Progenitor cell of endocrine pancreas (in vitro differentiated cells): ENCODE results near the gene SHC2. TPM values are rescaled to one million over a fixed set of nuclear protein-coding genes. Genes with fewer than 3 reads are reported as not detected.

Experiments used
- DNase-seq: peaks from one replicate; pipeline ENCODE4 v3.0.0; 2021; ENCODE audit warnings: low spot score; ENCODE audit not compliant: unreplicated experiment
- H3K27ac Mint-ChIP-seq: 2 replicates; pipeline ENCODE4 v1.8.0; 2021; ENCODE audit warnings: mild to moderate bottlenecking, moderate library complexity, mixed read lengths
- H3K27me3 Mint-ChIP-seq: 2 replicates; pipeline ENCODE4 v1.8.0; 2021; ENCODE audit warnings: mixed read lengths
- H3K36me3 Mint-ChIP-seq: 2 replicates; pipeline ENCODE4 v1.8.0; 2022; ENCODE audit warnings: mixed read lengths; ENCODE audit not compliant: insufficient read depth
- H3K4me1 Mint-ChIP-seq: 2 replicates; pipeline ENCODE4 v1.8.0; 2021; ENCODE audit warnings: low read depth, mixed read lengths
- H3K4me3 Mint-ChIP-seq: 2 replicates; pipeline ENCODE4 v1.8.0; 2021; ENCODE audit warnings: low read depth, mild to moderate bottlenecking, moderate library complexity, mixed read lengths
- H3K9me3 Mint-ChIP-seq: 2 replicates; pipeline ENCODE4 v1.8.0; 2021; ENCODE audit warnings: low read depth, mixed read lengths
- CTCF ChIP-seq: fragments of 200-600 bp; sonication (generic); IDR thresholded peaks from one replicate; pipeline ENCODE4 v1.5.0; 2021; ENCODE audit warnings: antibody characterized with exemption, mild to moderate bottlenecking; ENCODE audit not compliant: unreplicated experiment
- total RNA-seq: library from RNA; stranded (reverse); gene quantifications from 2 replicates; pipeline ENCODE4 v1.2.1, GENCODE V29; 2021

SHC2 gene
- total RNA-seq, 1 donor from 2014 or later: 159 TPM

GRCh38 chr19:439167-439900 is 21.5 kb downstream of the SHC2 start:
- Mint-ChIP-seq H3K9me3 (no peaks in the 10 kb centered on the region), H3K36me3 (peaks cover 6% of the 10 kb centered on the region), H3K27me3 (no peaks in the 10 kb centered on the region), H3K4me3 (no peak overlapping the region), H3K4me1 (no peaks in the 10 kb centered on the region), H3K27ac (no peak overlapping the region)
- no peak for TF ChIP-seq CTCF
- DNase-seq: no peak

- DNase-seq: no peak
- no peaks in the 10 kb centered on the region for H3K9me3 Mint-ChIP-seq
These were observed 22.3 kb downstream of the SHC2 start for GRCh38 chr19:438416-438958.

GRCh38 chr19:437041-437440 is 23.8 kb downstream of the SHC2 start:
- no peaks in the 10 kb centered on the region for H3K4me1 Mint-ChIP-seq
- H3K27ac Mint-ChIP-seq: peak overlapping the region; percentile 83
- H3K27me3 Mint-ChIP-seq: no peaks in the 10 kb centered on the region
- DNase-seq: no peak
- H3K4me3 Mint-ChIP-seq: no peak overlapping the region
- peaks cover 6% of the 10 kb centered on the region for H3K36me3 Mint-ChIP-seq
- H3K9me3 Mint-ChIP-seq: no peaks in the 10 kb centered on the region
- TF ChIP-seq CTCF: no peak

More at GRCh38 chr19:438416-438958, 22.3 kb downstream of the SHC2 start:
- no peaks in the 10 kb centered on the region for H3K27me3 Mint-ChIP-seq
- no peak overlapping the region for H3K27ac Mint-ChIP-seq
- no peaks in the 10 kb centered on the region for H3K4me1 Mint-ChIP-seq
- no peak for TF ChIP-seq CTCF
- peaks cover 6% of the 10 kb centered on the region for H3K36me3 Mint-ChIP-seq
- H3K4me3 Mint-ChIP-seq: no peak overlapping the region

- no peak overlapping the region for H3K4me3 Mint-ChIP-seq
- H3K27ac Mint-ChIP-seq: no peak overlapping the region
- H3K36me3 Mint-ChIP-seq: peaks cover 3% of the 10 kb centered on the region
- no peaks in the 10 kb centered on the region for H3K27me3 Mint-ChIP-seq
- no peak for DNase-seq
- no peaks in the 10 kb centered on the region for H3K9me3 Mint-ChIP-seq
- no peak for TF ChIP-seq CTCF
- H3K4me1 Mint-ChIP-seq: no peaks in the 10 kb centered on the region
These were observed 24.4 kb downstream of the SHC2 start for GRCh38 chr19:436413-436950.

- Mint-ChIP-seq H3K9me3 (no peaks in the 10 kb centered on the region), H3K27me3 (no peaks in the 10 kb centered on the region), H3K4me1 (no peaks in the 10 kb centered on the region), H3K4me3 (no peak overlapping the region), H3K36me3 (peaks cover 7% of the 10 kb centered on the region), H3K27ac (no peak overlapping the region)
- no peak for DNase-seq
- no peak for TF ChIP-seq CTCF
These were observed 25.0 kb downstream of the SHC2 start for GRCh38 chr19:435707-436412.
